ENCODE results near the gene LGALS7B.
A peak's percentile ranks its signal among the peaks of the same experiment; 100 is the strongest.
"Not testable (repeated sequence)": the region's sequence is repeated elsewhere in the genome, so short reads cannot be mapped to it uniquely, and the experiment has no call there.

Gene LGALS7B

DNA sequence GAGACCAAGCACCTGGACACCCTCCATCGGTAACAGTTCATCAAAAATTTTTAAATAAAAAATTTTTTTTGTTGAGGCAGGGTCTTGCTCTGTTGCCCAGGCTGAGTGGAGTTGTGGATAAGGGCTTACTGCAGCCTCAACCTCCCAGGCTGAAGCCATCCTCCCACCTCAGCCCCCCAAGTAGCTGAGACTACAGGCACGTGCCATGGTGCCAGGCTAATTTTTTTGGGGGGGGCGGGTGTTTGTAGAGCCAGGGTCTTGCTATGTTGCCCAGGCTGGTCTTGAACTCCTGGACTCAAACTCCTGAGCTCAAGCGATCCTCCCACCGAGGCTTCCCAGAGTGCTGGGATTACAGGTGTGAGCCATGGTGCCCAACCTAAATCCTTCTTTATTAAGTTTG, 4.7 kb downstream of the LGALS7B start:
- CTCF ChIA-PET: interaction anchor here (1.2 kb wide), 1 partner anchor 18 kb away, joined by 3 read pairs; no protein-coding TSS in a partner anchor
- Histone ChIP-seq H3K9me3 (ENCODE audit: control insufficient read depth, insufficient read depth, low read depth, low read length) (no peaks in the 10 kb centered on the region), H3K36me3 (ENCODE audit: control insufficient read depth in 2 of 2, insufficient read depth in 1 of 2, low read length in 2 of 2) (no peaks in the 10 kb centered on the region; a peak in 1 of 3 replicates), H3K27ac (ENCODE audit: extremely low read depth, low read depth, low read length) (no peak overlapping the region), H3K4me3 (ENCODE audit: low read depth, low read length) (no peak overlapping the region), H3K4me1 (ENCODE audit: control insufficient read depth, insufficient read depth, low read length) (no peaks in the 10 kb centered on the region)
- TF ChIP-seq ZNF121 (tag by site-specific recombination; IDR thresholded peaks at IDR 0.05) (peak; percentile 99), KLF10 (tag by site-specific recombination; IDR thresholded peaks at IDR 0.05) (no peak)
- POLR2A ChIA-PET: interaction anchor here (0.7 to 1.9 kb wide), 3 partner anchors 10 to 55 kb away, joined by 3 to 7 read pairs (median 5); no protein-coding TSS in a partner anchor

DNA sequence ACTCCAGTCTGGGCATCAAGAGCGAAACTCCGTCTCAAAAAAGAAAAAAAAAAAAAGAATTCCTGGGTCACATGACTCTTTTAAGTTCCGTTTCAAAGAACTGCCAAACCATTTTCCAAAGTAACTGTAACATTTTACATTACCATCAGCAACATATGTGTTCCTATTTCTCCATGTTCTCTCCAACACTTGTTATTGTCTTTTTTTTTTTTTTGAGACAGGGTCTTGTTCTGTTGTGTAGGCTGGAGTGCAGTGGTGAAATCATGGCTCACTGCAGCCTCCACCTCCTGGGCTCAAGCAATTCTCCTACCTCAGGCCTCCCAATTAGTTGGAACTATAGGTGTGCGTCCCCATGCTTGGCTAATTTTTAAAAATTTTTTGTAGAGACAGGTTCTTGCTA, 6.5 kb downstream of the LGALS7B start:
- Histone ChIP-seq H3K27ac (ENCODE audit: extremely low read depth, low read depth, low read length) (no peak overlapping the region), H3K4me3 (ENCODE audit: low read depth, low read length) (no peak overlapping the region), H3K36me3 (ENCODE audit: control insufficient read depth in 2 of 2, insufficient read depth in 1 of 2, low read length in 2 of 2) (no peaks in the 10 kb centered on the region; a peak in 1 of 3 replicates), H3K4me1 (ENCODE audit: control insufficient read depth, insufficient read depth, low read length) (no peaks in the 10 kb centered on the region), H3K9me3 (ENCODE audit: control insufficient read depth, insufficient read depth, low read depth, low read length) (no peaks in the 10 kb centered on the region)
- TF ChIP-seq GLI2 (tag by site-specific recombination; IDR thresholded peaks at IDR 0.05; ENCODE audit: borderline replicate concordance, low read depth): no peak
- TF ChIP-seq, protein P1, sequence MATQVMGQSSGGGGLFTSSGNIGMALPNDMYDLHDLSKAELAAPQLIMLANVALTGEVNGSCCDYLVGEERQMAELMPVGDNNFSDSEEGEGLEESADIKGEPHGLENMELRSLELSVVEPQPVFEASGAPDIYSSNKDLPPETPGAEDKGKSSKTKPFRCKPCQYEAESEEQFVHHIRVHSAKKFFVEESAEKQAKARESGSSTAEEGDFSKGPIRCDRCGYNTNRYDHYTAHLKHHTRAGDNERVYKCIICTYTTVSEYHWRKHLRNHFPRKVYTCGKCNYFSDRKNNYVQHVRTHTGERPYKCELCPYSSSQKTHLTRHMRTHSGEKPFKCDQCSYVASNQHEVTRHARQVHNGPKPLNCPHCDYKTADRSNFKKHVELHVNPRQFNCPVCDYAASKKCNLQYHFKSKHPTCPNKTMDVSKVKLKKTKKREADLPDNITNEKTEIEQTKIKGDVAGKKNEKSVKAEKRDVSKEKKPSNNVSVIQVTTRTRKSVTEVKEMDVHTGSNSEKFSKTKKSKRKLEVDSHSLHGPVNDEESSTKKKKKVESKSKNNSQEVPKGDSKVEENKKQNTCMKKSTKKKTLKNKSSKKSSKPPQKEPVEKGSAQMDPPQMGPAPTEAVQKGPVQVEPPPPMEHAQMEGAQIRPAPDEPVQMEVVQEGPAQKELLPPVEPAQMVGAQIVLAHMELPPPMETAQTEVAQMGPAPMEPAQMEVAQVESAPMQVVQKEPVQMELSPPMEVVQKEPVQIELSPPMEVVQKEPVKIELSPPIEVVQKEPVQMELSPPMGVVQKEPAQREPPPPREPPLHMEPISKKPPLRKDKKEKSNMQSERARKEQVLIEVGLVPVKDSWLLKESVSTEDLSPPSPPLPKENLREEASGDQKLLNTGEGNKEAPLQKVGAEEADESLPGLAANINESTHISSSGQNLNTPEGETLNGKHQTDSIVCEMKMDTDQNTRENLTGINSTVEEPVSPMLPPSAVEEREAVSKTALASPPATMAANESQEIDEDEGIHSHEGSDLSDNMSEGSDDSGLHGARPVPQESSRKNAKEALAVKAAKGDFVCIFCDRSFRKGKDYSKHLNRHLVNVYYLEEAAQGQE (tag by site-specific recombination; IDR thresholded peaks at IDR 0.05): no peak
- no peak for TF ChIP-seq SP7 (tag by site-specific recombination; IDR thresholded peaks at IDR 0.05)
- peak; percentile 99 for TF ChIP-seq ZNF184 (tag by site-specific recombination; IDR thresholded peaks at IDR 0.05)
- TF ChIP-seq KLF9 (tag by site-specific recombination; IDR thresholded peaks at IDR 0.05; ENCODE audit: low read depth): no peak
- no peak for TF ChIP-seq SETDB1 (IDR thresholded peaks at IDR 0.05; ENCODE audit: insufficient read length, low read length)
- TF ChIP-seq ZBTB21 (tag by site-specific recombination; IDR thresholded peaks at IDR 0.05): no peak
- TF ChIP-seq ZNF561 (tag by site-specific recombination; IDR thresholded peaks at IDR 0.05; ENCODE audit: borderline replicate concordance): no peak
- TF ChIP-seq ZSCAN30 (tag by site-specific recombination; IDR thresholded peaks at IDR 0.05): no peak
- CTCF ChIA-PET: no interaction called here
- POLR2A ChIA-PET: no interaction called here

DNA sequence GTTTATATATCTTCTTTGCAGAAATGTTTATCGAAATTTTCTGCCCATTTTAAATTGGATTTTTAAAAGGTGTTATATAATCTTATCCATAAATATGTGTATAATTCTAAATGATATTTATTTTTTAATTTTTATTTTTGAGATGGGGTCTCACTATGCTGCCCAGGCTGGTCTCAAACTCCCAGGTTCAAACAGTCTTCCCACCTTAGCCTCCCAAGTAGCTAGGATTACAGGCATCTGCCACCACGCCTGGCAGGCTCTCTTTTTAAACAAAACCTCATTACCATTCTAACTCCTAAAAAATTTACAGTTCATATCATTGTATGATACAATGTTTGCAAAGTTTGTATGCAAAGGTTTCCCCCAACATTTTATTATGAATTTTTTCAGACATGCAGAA, 7.2 kb downstream of the LGALS7B start:
- no peaks in the 10 kb centered on the region; a peak in 1 of 3 replicates for H3K36me3 ChIP-seq (ENCODE audit: control insufficient read depth in 2 of 2, insufficient read depth in 1 of 2, low read length in 2 of 2)
- H3K4me3 ChIP-seq (ENCODE audit: low read depth, low read length): no peak overlapping the region
- POLR2A ChIA-PET: interaction anchor here (0.7 kb wide), 1 partner anchor 649 kb away, joined by 4 read pairs; no protein-coding TSS in a partner anchor
- TF ChIP-seq, protein P2, sequence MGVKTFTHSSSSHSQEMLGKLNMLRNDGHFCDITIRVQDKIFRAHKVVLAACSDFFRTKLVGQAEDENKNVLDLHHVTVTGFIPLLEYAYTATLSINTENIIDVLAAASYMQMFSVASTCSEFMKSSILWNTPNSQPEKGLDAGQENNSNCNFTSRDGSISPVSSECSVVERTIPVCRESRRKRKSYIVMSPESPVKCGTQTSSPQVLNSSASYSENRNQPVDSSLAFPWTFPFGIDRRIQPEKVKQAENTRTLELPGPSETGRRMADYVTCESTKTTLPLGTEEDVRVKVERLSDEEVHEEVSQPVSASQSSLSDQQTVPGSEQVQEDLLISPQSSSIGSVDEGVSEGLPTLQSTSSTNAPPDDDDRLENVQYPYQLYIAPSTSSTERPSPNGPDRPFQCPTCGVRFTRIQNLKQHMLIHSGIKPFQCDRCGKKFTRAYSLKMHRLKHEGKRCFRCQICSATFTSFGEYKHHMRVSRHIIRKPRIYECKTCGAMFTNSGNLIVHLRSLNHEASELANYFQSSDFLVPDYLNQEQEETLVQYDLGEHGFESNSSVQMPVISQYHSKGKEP (tag by site-specific recombination; IDR thresholded peaks at IDR 0.05): no peak
- TF ChIP-seq, protein P3, sequence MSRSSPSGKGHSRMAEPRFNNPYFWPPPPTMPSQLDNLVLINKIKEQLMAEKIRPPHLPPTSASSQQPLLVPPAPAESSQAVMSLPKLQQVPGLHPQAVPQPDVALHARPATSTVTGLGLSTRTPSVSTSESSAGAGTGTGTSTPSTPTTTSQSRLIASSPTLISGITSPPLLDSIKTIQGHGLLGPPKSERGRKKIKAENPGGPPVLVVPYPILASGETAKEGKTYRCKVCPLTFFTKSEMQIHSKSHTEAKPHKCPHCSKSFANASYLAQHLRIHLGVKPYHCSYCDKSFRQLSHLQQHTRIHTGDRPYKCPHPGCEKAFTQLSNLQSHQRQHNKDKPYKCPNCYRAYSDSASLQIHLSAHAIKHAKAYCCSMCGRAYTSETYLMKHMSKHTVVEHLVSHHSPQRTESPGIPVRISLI (tag by site-specific recombination; IDR thresholded peaks at IDR 0.05): no peak
- peak; percentile 80 for TF ChIP-seq ZNF121 (tag by site-specific recombination; IDR thresholded peaks at IDR 0.05)
- TF ChIP-seq, protein P4, sequence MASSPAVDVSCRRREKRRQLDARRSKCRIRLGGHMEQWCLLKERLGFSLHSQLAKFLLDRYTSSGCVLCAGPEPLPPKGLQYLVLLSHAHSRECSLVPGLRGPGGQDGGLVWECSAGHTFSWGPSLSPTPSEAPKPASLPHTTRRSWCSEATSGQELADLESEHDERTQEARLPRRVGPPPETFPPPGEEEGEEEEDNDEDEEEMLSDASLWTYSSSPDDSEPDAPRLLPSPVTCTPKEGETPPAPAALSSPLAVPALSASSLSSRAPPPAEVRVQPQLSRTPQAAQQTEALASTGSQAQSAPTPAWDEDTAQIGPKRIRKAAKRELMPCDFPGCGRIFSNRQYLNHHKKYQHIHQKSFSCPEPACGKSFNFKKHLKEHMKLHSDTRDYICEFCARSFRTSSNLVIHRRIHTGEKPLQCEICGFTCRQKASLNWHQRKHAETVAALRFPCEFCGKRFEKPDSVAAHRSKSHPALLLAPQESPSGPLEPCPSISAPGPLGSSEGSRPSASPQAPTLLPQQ (tag by site-specific recombination; IDR thresholded peaks at IDR 0.05): no peak
- TF ChIP-seq ZNF792 (tag by site-specific recombination; IDR thresholded peaks at IDR 0.05): no peak
- TF ChIP-seq ZNF585B (tag by site-specific recombination; IDR thresholded peaks at IDR 0.05): no peak
- TF ChIP-seq, protein P5, sequence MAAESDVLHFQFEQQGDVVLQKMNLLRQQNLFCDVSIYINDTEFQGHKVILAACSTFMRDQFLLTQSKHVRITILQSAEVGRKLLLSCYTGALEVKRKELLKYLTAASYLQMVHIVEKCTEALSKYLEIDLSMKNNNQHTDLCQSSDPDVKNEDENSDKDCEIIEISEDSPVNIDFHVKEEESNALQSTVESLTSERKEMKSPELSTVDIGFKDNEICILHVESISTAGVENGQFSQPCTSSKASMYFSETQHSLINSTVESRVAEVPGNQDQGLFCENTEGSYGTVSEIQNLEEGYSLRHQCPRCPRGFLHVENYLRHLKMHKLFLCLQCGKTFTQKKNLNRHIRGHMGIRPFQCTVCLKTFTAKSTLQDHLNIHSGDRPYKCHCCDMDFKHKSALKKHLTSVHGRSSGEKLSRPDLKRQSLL (tag by site-specific recombination; IDR thresholded peaks at IDR 0.05): no peak
- CTCF ChIA-PET: interaction anchor here (0.6 to 0.7 kb wide), 2 partner anchors 18 to 389 kb away, joined by 4 to 5 read pairs; no protein-coding TSS in a partner anchor
- H3K4me1 ChIP-seq (ENCODE audit: control insufficient read depth, insufficient read depth, low read length): no peaks in the 10 kb centered on the region
- H3K27ac ChIP-seq (ENCODE audit: extremely low read depth, low read depth, low read length): no peak overlapping the region
- no peaks in the 10 kb centered on the region for H3K9me3 ChIP-seq (ENCODE audit: control insufficient read depth, insufficient read depth, low read depth, low read length)

DNA sequence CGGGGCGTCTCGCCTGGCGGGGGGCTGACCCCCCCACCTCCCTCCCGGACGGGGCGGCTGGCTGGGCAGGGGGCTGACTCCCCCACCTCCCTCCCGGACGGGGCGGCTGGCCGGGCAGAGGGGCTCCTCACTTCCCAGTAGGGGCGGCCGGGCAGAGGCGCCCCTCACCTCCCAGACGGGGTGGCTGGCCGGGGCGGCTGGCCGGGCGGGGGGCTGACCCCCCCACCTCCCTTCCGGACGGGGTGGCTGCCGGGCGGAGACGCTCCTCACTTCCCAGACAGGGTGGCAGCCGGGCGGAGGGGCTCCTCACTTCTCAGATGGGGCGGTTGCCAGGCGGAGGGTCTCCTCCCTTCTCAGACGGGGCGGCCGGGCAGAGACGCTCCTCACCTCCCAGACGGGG, 8.8 kb downstream of the LGALS7B start:
- CTCF ChIA-PET; POLR2A ChIA-PET; H3K27ac ChIP-seq (ENCODE audit: extremely low read depth, low read depth, low read length); H3K9me3 ChIP-seq (ENCODE audit: control insufficient read depth, insufficient read depth, low read depth, low read length); H3K36me3 ChIP-seq (ENCODE audit: control insufficient read depth in 2 of 2, insufficient read depth in 1 of 2, low read length in 2 of 2); H3K4me3 ChIP-seq (ENCODE audit: low read depth, low read length); H3K4me1 ChIP-seq (ENCODE audit: control insufficient read depth, insufficient read depth, low read length): not testable (repeated sequence)
